SU-DHL-6 (cell line): ENCODE results near the gene CKS1B.

Source experiments
- H2AFZ ChIP-seq: fragments of 200-600 bp; sonication (generic); 2 replicates; pipeline ENCODE4 v1.6.1; 2014; ENCODE audit warnings: low read depth, mild to moderate bottlenecking, moderate library complexity, mixed read lengths, antibody characterized with exemption, low read length; ENCODE audit not compliant: severe bottlenecking
- H3F3A ChIP-seq: fragments of 200-600 bp; shearing (Covaris generic); 2 replicates; pipeline ENCODE4 v1.6.0; 2016; ENCODE audit warnings: antibody characterized with exemption, mild to moderate bottlenecking; ENCODE audit not compliant: insufficient read depth
- H3K27ac ChIP-seq: fragments of 200-600 bp; sonication (generic); 2 replicates; pipeline ENCODE4 v1.5.1; 2016; ENCODE audit warnings: low read depth, mild to moderate bottlenecking, low read length, moderate library complexity, mixed read lengths
- H3K27me3 ChIP-seq: fragments of 200-600 bp; sonication (generic), shearing (Covaris generic); 2 replicates; pipeline ENCODE4 v1.6.0; 2014; ENCODE audit warnings: mild to moderate bottlenecking, low read length
- H3K36me3 ChIP-seq: fragments of 200-600 bp; sonication (generic); 2 replicates; pipeline ENCODE4 v1.6.1; 2014; ENCODE audit warnings: mild to moderate bottlenecking, low read length, mixed read lengths
- H3K4me2 ChIP-seq: fragments of 300-600, 200-600 bp; shearing (Covaris generic), sonication (generic); 2 replicates; pipeline ENCODE4 v1.6.0; 2014; ENCODE audit warnings: low read length, low read depth, mild to moderate bottlenecking; ENCODE audit not compliant: poor library complexity, severe bottlenecking
- H3K4me3 ChIP-seq: fragments of 200-600 bp; sonication (generic); 2 replicates; pipeline ENCODE4 v1.5.1; 2014; ENCODE audit warnings: antibody characterized with exemption, low read length, mild to moderate bottlenecking, mixed read lengths; ENCODE audit not compliant: insufficient read depth, poor library complexity, severe bottlenecking
- H3K79me2 ChIP-seq: fragments of 200-600 bp; sonication (generic); 2 replicates; pipeline ENCODE4 v1.6.1; 2014; ENCODE audit warnings: mild to moderate bottlenecking, low read length, moderate library complexity; ENCODE audit not compliant: insufficient read depth
- H3K9ac ChIP-seq: fragments of 200-600 bp; sonication (generic); 2 replicates; pipeline ENCODE4 v1.7.0; 2014; ENCODE audit warnings: mild to moderate bottlenecking, low read length
- H3K9me2 ChIP-seq: fragments of 200-600 bp; sonication (generic); replicated peaks from 2 replicates; pipeline ENCODE4 v1.6.1; 2014; ENCODE audit warnings: low read length; ENCODE audit not compliant: insufficient read depth
- H3K9me3 ChIP-seq: fragments of 200-600 bp; sonication (generic); 2 replicates; pipeline ENCODE4 v1.6.1; 2014; ENCODE audit warnings: low read length, mixed read lengths; ENCODE audit not compliant: insufficient read depth
- H4K20me1 ChIP-seq: fragments of 200-600 bp; sonication (generic); 2 replicates; pipeline ENCODE4 v1.6.1; 2014; ENCODE audit warnings: low read depth, mild to moderate bottlenecking, antibody characterized with exemption, low read length, moderate library complexity, mixed read lengths
- CTCF ChIP-seq: fragments of 200-600 bp; sonication (generic); IDR thresholded peaks from one replicate; pipeline ENCODE4 v1.5.1; 2017; ENCODE audit warnings: antibody characterized with exemption, mild to moderate bottlenecking, low read length, moderate library complexity; ENCODE audit not compliant: insufficient read depth, poor library complexity, severe bottlenecking
- EZH2phosphoT487 ChIP-seq: fragments of 200-600 bp; sonication (generic), shearing (Covaris generic); conservative IDR thresholded peaks from 2 replicates; pipeline ENCODE4 v1.6.1; 2018; ENCODE audit warnings: mild to moderate bottlenecking, antibody characterized with exemption, low read length, moderate library complexity, mixed read lengths

CKS1B gene

GRCh38 chr1:154967331-154967950 is 7.0 kb upstream of the CKS1B start:
- H3K9me3 ChIP-seq, result no peaks in the 10 kb centered on the region
- no peak overlapping the region for H3K9ac ChIP-seq
- H3K79me2 ChIP-seq, result peaks cover 18% of the 10 kb centered on the region
- TF ChIP-seq CTCF (no peak), EZH2phosphoT487 (no peak)
- no peaks in the 10 kb centered on the region for H4K20me1 ChIP-seq
- H3K27me3 ChIP-seq, result no peaks in the 10 kb centered on the region
- peaks cover 3% of the 10 kb centered on the region; the same call in 1 of the 2 replicates for H3K36me3 ChIP-seq
- no peak overlapping the region for H3K27ac ChIP-seq
- H3F3A ChIP-seq, result peaks cover 13% of the 10 kb centered on the region; the same call in 1 of the 2 replicates
- no peak overlapping the region for H3K4me2 ChIP-seq
- H3K4me3 ChIP-seq, result no peak overlapping the region
- no peak overlapping the region for H2AFZ ChIP-seq
- H3K9me2 ChIP-seq, result no peaks in the 10 kb centered on the region

GRCh38 chr1:154968731-154969130 is 5.8 kb upstream of the CKS1B start:
- Histone ChIP-seq H3K36me3 (peaks cover 1% of the 10 kb centered on the region; the same call in 1 of the 2 replicates), H3K4me3 (no peak overlapping the region), H3K9me2 (no peaks in the 10 kb centered on the region), H3K27me3 (no peaks in the 10 kb centered on the region), H2AFZ (no peak overlapping the region), H3K9ac (no peak overlapping the region), H3K4me2 (no peak overlapping the region), H3K79me2 (peaks cover 27% of the 10 kb centered on the region), H3K9me3 (no peaks in the 10 kb centered on the region), H4K20me1 (no peaks in the 10 kb centered on the region), H3F3A (peaks cover 20% of the 10 kb centered on the region; the same call in 1 of the 2 replicates), H3K27ac (no peak overlapping the region)
- TF ChIP-seq CTCF, result no peak
- TF ChIP-seq EZH2phosphoT487, result no peak

GRCh38 chr1:154969246-154969645 is 5.2 kb upstream of the CKS1B start:
- no peaks in the 10 kb centered on the region for H3K9me2 ChIP-seq
- no peak overlapping the region for H3K4me2 ChIP-seq
- no peak overlapping the region for H3K27ac ChIP-seq
- H3K79me2 ChIP-seq, result peaks cover 28% of the 10 kb centered on the region
- no peak overlapping the region for H2AFZ ChIP-seq
- H3K4me3 ChIP-seq, result no peak overlapping the region
- no peaks in the 10 kb centered on the region for H3K27me3 ChIP-seq
- TF ChIP-seq EZH2phosphoT487 (no peak), CTCF (no peak)
- H3K9ac ChIP-seq, result no peak overlapping the region
- no peaks in the 10 kb centered on the region for H3K9me3 ChIP-seq
- peaks cover 16% of the 10 kb centered on the region; the same call in 1 of the 2 replicates for H3F3A ChIP-seq
- no peaks in the 10 kb centered on the region for H3K36me3 ChIP-seq
- H4K20me1 ChIP-seq, result no peaks in the 10 kb centered on the region
